Endothelial cell (in vitro differentiated cells): ENCODE data around the gene SMG9. TPM values are rescaled to one million over a fixed set of nuclear protein-coding genes. Genes with fewer than 3 reads are reported as not detected.

Experiments used
- DNase-seq: peaks from one replicate; pipeline ENCODE4 v3.0.0; 2021; ENCODE audit warnings: low spot score
- H3K27ac Mint-ChIP-seq: one replicate; pipeline ENCODE4 v1.8.0; 2021; ENCODE audit warnings: mixed read lengths, inconsistent platforms; ENCODE audit not compliant: unreplicated experiment
- H3K27me3 Mint-ChIP-seq: one replicate; pipeline ENCODE4 v1.8.0; 2021; ENCODE audit warnings: mild to moderate bottlenecking, moderate library complexity, mixed read lengths, inconsistent platforms; ENCODE audit not compliant: unreplicated experiment
- H3K36me3 Mint-ChIP-seq: one replicate; pipeline ENCODE4 v1.8.0; 2021; ENCODE audit warnings: mild to moderate bottlenecking, low read depth, mixed read lengths, inconsistent platforms; ENCODE audit not compliant: unreplicated experiment
- H3K4me1 Mint-ChIP-seq: one replicate; pipeline ENCODE4 v1.8.0; 2021; ENCODE audit warnings: mild to moderate bottlenecking, mixed read lengths, inconsistent platforms; ENCODE audit not compliant: unreplicated experiment
- H3K4me3 Mint-ChIP-seq: one replicate; pipeline ENCODE4 v1.8.0; 2021; ENCODE audit warnings: mild to moderate bottlenecking, mixed read lengths, inconsistent platforms; ENCODE audit not compliant: unreplicated experiment
- H3K9me3 Mint-ChIP-seq: one replicate; pipeline ENCODE4 v1.8.0; 2021; ENCODE audit warnings: mixed read lengths, inconsistent platforms; ENCODE audit not compliant: unreplicated experiment
- total RNA-seq: library from RNA; stranded (reverse); fragmentation: NEBNext Ultra II Directional; extraction: Animal tissue kit (Norgen Biotek cat#: 25700); gene quantifications from one replicate; pipeline ENCODE4 v1.2.1, GENCODE V29; 2021; ENCODE audit not compliant: unreplicated experiment
- TF ChIP-seq, protein P1 (sequence below): fragments of 200-600 bp; sonication (generic); IDR thresholded peaks from one replicate; pipeline ENCODE4 v1.5.0; 2021; ENCODE audit warnings: antibody characterized with exemption; ENCODE audit not compliant: unreplicated experiment

The SMG9 gene
- total RNA-seq, 1 donor from 2014 or later, result 38.8 TPM

DNA sequence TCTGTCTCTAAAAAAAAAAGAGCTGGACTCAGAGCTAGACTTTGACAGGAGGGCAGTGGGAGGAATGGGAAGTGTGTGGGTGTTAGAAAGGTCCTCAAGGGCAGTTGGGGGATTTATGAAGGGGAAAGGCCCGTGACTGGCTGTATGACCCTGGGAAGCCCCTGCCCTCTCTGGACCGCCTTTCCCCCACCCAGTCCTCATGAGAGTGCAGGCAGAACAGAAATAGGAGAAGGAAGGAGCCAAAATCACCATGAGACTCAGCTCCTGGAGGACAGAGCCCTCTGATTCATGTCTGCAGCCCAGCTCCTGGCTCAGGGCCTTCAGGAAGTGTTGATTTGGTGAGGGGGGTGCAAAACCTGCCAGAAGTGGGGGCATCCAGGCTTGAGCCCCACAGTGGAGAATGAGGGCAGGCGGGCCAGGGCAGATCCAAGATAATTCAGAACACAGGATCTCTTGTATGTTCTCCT lies 8.7 kb upstream of the SMG9 start:
- Mint-ChIP-seq H3K36me3 (no peaks in the 10 kb centered on the region), H3K4me1 (no peaks in the 10 kb centered on the region), H3K4me3 (no peak overlapping the region), H3K27ac (no peak overlapping the region), H3K9me3 (no peaks in the 10 kb centered on the region), H3K27me3 (peaks cover 3% of the 10 kb centered on the region)
- TF ChIP-seq, protein P1, sequence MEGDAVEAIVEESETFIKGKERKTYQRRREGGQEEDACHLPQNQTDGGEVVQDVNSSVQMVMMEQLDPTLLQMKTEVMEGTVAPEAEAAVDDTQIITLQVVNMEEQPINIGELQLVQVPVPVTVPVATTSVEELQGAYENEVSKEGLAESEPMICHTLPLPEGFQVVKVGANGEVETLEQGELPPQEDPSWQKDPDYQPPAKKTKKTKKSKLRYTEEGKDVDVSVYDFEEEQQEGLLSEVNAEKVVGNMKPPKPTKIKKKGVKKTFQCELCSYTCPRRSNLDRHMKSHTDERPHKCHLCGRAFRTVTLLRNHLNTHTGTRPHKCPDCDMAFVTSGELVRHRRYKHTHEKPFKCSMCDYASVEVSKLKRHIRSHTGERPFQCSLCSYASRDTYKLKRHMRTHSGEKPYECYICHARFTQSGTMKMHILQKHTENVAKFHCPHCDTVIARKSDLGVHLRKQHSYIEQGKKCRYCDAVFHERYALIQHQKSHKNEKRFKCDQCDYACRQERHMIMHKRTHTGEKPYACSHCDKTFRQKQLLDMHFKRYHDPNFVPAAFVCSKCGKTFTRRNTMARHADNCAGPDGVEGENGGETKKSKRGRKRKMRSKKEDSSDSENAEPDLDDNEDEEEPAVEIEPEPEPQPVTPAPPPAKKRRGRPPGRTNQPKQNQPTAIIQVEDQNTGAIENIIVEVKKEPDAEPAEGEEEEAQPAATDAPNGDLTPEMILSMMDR, result no peak
- DNase-seq, result no peak

DNA sequence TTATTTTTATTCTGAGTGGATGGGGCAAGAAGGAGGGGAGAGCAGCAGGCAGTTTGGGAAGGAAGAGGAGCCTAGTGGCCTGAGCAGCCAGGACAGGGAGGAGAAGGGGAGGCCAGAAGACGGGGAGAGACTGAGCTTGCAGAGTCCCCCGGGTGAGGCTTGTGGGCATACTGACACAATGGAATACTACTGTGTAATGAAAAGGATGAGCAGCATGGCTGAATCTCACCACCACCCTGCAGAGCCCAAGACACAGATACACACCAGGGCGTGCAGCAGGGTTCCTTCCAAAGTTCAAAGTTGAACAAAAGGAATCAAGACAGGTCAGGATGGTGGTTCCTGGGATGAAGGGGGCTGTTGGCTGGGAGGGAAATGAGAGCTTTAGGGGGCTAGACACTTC lies 8.1 kb upstream of the SMG9 start:
- H3K9me3 Mint-ChIP-seq, result no peaks in the 10 kb centered on the region
- TF ChIP-seq, protein P1, result no peak
- H3K27me3 Mint-ChIP-seq, result peaks cover 3% of the 10 kb centered on the region
- H3K36me3 Mint-ChIP-seq, result no peaks in the 10 kb centered on the region
- no peak overlapping the region for H3K4me3 Mint-ChIP-seq
- H3K4me1 Mint-ChIP-seq, result no peaks in the 10 kb centered on the region
- DNase-seq, result no peak
- no peak overlapping the region for H3K27ac Mint-ChIP-seq

- Mint-ChIP-seq H3K4me3 (no peak overlapping the region), H3K9me3 (no peaks in the 10 kb centered on the region), H3K4me1 (peaks cover 6% of the 10 kb centered on the region), H3K27me3 (peaks cover 5% of the 10 kb centered on the region), H3K36me3 (no peaks in the 10 kb centered on the region), H3K27ac (no peak overlapping the region)
- TF ChIP-seq, protein P1, result no peak
- DNase-seq, result no peak
These were observed 6.2 kb upstream of the SMG9 start for GRCh38 chr19:43760941-43761340.

- Mint-ChIP-seq H3K4me3 (no peak overlapping the region), H3K27ac (no peak overlapping the region), H3K4me1 (peaks cover 13% of the 10 kb centered on the region), H3K27me3 (peaks cover 11% of the 10 kb centered on the region), H3K36me3 (no peaks in the 10 kb centered on the region), H3K9me3 (no peaks in the 10 kb centered on the region)
- no peak for DNase-seq
- TF ChIP-seq, protein P1, result no peak
These were observed 4.8 kb upstream of the SMG9 start for GRCh38 chr19:43759515-43759914.

- Mint-ChIP-seq H3K4me3 (peak overlapping the region; percentile 99), H3K36me3 (peaks cover 12% of the 10 kb centered on the region), H3K9me3 (no peaks in the 10 kb centered on the region), H3K27ac (peak overlapping the region; percentile 94), H3K4me1 (peaks cover 13% of the 10 kb centered on the region), H3K27me3 (peaks cover 13% of the 10 kb centered on the region)
- TF ChIP-seq, protein P1, result no peak
- peak; percentile 71 for DNase-seq
These were observed 567 bp upstream of the SMG9 start for GRCh38 chr19:43755256-43755801.
